Neuronal stem cell (in vitro differentiated cells): ENCODE measurements around the gene STAT2.

ENCODE experiments used
- DNase-seq: peaks from one replicate; pipeline ENCODE4 v3.0.0-alpha.2; 2013; ENCODE audit warnings: low spot score
- H2AFZ ChIP-seq: one replicate; pipeline ENCODE4 v1.6.1; 2013; ENCODE audit warnings: mild to moderate bottlenecking, low read length, inconsistent platforms
- H2AK5ac ChIP-seq: 2 replicates; pipeline ENCODE4 v1.6.1; 2013; ENCODE audit warnings: low read depth, mild to moderate bottlenecking, inconsistent platforms, low read length, moderate library complexity, mixed read lengths
- H2BK120ac ChIP-seq: 2 replicates; pipeline ENCODE4 v1.6.1; 2013; ENCODE audit warnings: low read depth, mild to moderate bottlenecking, inconsistent platforms, low read length, moderate library complexity, mixed read lengths
- H2BK12ac ChIP-seq: one replicate; pipeline ENCODE4 v1.6.1; 2013; ENCODE audit warnings: low read length, inconsistent platforms
- H2BK15ac ChIP-seq: 2 replicates; pipeline ENCODE4 v1.6.1; 2013; ENCODE audit warnings: mild to moderate bottlenecking, low read length, inconsistent platforms, mixed read lengths
- H2BK5ac ChIP-seq: one replicate; pipeline ENCODE4 v1.6.1; 2013; ENCODE audit warnings: inconsistent platforms, mild to moderate bottlenecking, low read length, moderate library complexity
- H3K14ac ChIP-seq: one replicate; pipeline ENCODE4 v1.6.1; 2013; ENCODE audit warnings: low read length, inconsistent platforms
- H3K18ac ChIP-seq: 2 replicates; pipeline ENCODE4 v1.6.1; 2013; ENCODE audit warnings: low read length, inconsistent platforms
- H3K23ac ChIP-seq: 2 replicates; pipeline ENCODE4 v1.6.1; 2013; ENCODE audit warnings: low read depth, mild to moderate bottlenecking, mixed read lengths, low read length, inconsistent platforms; ENCODE audit not compliant: poor library complexity
- H3K27ac ChIP-seq: replicated peaks from 3 replicates; pipeline ENCODE4 v1.5.1; 2013; ENCODE audit warnings: low read length, inconsistent platforms
- H3K27me3 ChIP-seq, 3 experiments: 2 replicates each; pipeline ENCODE4 v1.6.1; 2013; ENCODE audit warnings: low read length in 3 of 3, mild to moderate bottlenecking in 2 of 3, inconsistent platforms in 1 of 3, low read depth in 1 of 3, mixed read lengths in 1 of 3, moderate library complexity in 1 of 3; ENCODE audit not compliant: control insufficient read depth in 3 of 3, insufficient read depth in 3 of 3
- H3K36me3 ChIP-seq, 2 donors: replicated peaks in 1 of 2; 2 replicates each; pipeline ENCODE4 v1.6.1; 2013; ENCODE audit warnings: low read length in 2 of 2; ENCODE audit not compliant: control insufficient read depth in 2 of 2, insufficient read depth in 2 of 2
- H3K4ac ChIP-seq: 2 replicates; pipeline ENCODE4 v1.6.1; 2013; ENCODE audit warnings: inconsistent platforms, mild to moderate bottlenecking, low read length, moderate library complexity
- H3K4me1 ChIP-seq, 2 donors: 1 replicate in 1 of 2; 2 replicates in 1 of 2; pipeline ENCODE4 v1.6.1; 2013; ENCODE audit warnings: low read length in 2 of 2, low read depth in 1 of 2; ENCODE audit not compliant: control insufficient read depth in 2 of 2, insufficient read depth in 1 of 2
- H3K4me2 ChIP-seq: one replicate; pipeline ENCODE4 v1.6.1; 2013; ENCODE audit warnings: mild to moderate bottlenecking, low read length, inconsistent platforms; ENCODE audit not compliant: insufficient read depth, poor library complexity, severe bottlenecking
- H3K4me3 ChIP-seq, 2 donors: 2 replicates each; pipeline ENCODE4 v1.5.1; 2013; ENCODE audit warnings: low read length in 2 of 2, mild to moderate bottlenecking in 2 of 2, inconsistent platforms in 1 of 2, moderate library complexity in 1 of 2
- H3K79me1 ChIP-seq: one replicate; pipeline ENCODE4 v1.6.1; 2013; ENCODE audit warnings: low read depth, mild to moderate bottlenecking, inconsistent platforms, low read length, moderate library complexity
- H3K9ac ChIP-seq: one replicate; pipeline ENCODE4 v1.6.1; 2013; ENCODE audit warnings: mild to moderate bottlenecking, low read depth, low read length, inconsistent platforms; ENCODE audit not compliant: poor library complexity
- H3K9me3 ChIP-seq, 2 donors: replicated peaks in 1 of 2; 2 replicates each; pipeline versions ENCODE3 to v1.6.1; 2013; ENCODE audit warnings: low read length in 2 of 2, mild to moderate bottlenecking in 2 of 2, inconsistent platforms in 1 of 2, low read depth in 1 of 2, mixed read lengths in 1 of 2, moderate library complexity in 1 of 2; ENCODE audit not compliant: control insufficient read depth in 2 of 2, insufficient read depth in 1 of 2
- H4K8ac ChIP-seq: one replicate; pipeline ENCODE4 v1.6.1; 2013; ENCODE audit warnings: low read depth, mild to moderate bottlenecking, inconsistent platforms, low read length, moderate library complexity
- H4K91ac ChIP-seq: one replicate; pipeline ENCODE4 v1.6.1; 2013; ENCODE audit warnings: low read length, low read depth, mild to moderate bottlenecking, inconsistent platforms; ENCODE audit not compliant: poor library complexity
- whole genome bisulfite sequencing, 2 donors: extraction: QIAGEN DNeasy Blood & Tissue Kit; methylation state at CpG; one replicate each; pipeline ENCODE4 v1.1.7; 2013; ENCODE audit warnings: missing lambda C conversion rate in 2 of 2, mixed read lengths in 1 of 2; ENCODE audit not compliant: insufficient read length in 2 of 2, insufficient replicate concordance in 1 of 2; ENCODE audit errors: extremely low coverage in 2 of 2; 5-methylcytosine and 5-hydroxymethylcytosine counted together

STAT2 gene

DNA sequence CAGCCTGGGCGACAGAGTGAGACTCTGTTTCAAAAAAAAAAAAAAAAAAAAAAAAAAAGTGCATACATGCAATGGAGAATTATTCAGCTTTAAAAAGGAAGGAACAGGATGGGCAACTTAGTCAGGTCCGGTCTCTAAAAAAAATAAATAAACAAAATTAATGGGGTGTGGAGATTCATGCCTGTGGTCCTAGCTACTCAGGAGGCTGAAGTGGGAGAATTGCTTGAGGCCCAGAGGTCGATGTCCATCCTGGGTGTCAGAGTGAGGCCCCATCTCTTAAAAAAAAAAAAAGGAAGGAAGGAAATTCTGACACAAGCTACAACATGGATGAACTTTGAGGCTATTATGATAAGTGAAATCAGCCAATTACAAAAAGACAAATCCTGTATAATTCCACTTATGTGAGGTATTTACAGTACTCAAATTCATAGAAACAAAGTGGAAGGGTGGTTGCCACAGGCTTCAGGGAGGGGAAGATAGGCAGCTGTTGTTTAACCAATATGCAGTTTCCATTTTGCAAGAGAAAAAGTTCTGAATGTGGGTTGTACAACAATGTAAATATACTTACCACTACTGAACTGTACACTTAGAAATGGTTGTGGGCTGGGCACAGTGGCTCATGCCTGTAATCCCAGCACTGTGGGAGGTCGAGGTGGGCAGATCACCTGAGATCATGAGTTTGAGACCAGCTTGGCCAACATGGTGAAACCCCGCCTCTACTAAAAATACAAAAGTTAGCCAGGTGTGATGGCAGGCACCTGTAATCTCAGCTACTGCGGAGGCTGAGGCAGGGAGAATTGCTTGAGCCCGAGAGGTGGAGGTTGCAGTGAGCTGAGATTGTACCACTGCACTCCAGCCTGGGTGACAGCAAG is 15.1 kb upstream of the STAT2 start:
- H3K23ac ChIP-seq: no peak overlapping the region
- no peak for DNase-seq
- H2BK5ac ChIP-seq: no peak overlapping the region
- no peak overlapping the region for H3K14ac ChIP-seq
- no peak overlapping the region for H4K91ac ChIP-seq
- H3K27me3 ChIP-seq: peaks cover 0 to 4% (median 0%) of the 10 kb centered on the region in 3 experiments
- no peaks in the 10 kb centered on the region for H3K79me1 ChIP-seq
- no CpG with 5 or more reads among the region's 7 CpGs for WGBS, 2 donors
- peaks cover 0 to 9% of the 10 kb centered on the region in 2 donors for H3K4me1 ChIP-seq
- H3K18ac ChIP-seq: no peak overlapping the region
- peaks cover 0 to 5% of the 10 kb centered on the region in 2 donors for H3K9me3 ChIP-seq
- no peak overlapping the region for H2BK12ac ChIP-seq
- H3K4ac ChIP-seq: no peak overlapping the region
- H3K9ac ChIP-seq: no peak overlapping the region
- H4K8ac ChIP-seq: no peak overlapping the region
- no peak overlapping the region for H2BK120ac ChIP-seq
- H2AK5ac ChIP-seq: no peak overlapping the region
- no peak overlapping the region for H3K4me3 ChIP-seq
- no peak overlapping the region for H2BK15ac ChIP-seq
- no peak overlapping the region for H3K4me2 ChIP-seq
- no peak overlapping the region for H3K27ac ChIP-seq
- H3K36me3 ChIP-seq: no peaks in the 10 kb centered on the region
- H2AFZ ChIP-seq: no peak overlapping the region

- no peak overlapping the region for H3K4me3 ChIP-seq
- peaks cover 0 to 4% (median 0%) of the 10 kb centered on the region in 3 experiments for H3K27me3 ChIP-seq
- H2AFZ ChIP-seq: no peak overlapping the region
- no peak overlapping the region for H2BK120ac ChIP-seq
- no peak overlapping the region for H3K4ac ChIP-seq
- H3K9ac ChIP-seq: no peak overlapping the region
- no peak for DNase-seq
- H3K9me3 ChIP-seq: peaks cover 0 to 5% of the 10 kb centered on the region in 2 donors
- no peak overlapping the region for H3K27ac ChIP-seq
- peaks cover 0 to 9% of the 10 kb centered on the region in 2 donors for H3K4me1 ChIP-seq
- H3K79me1 ChIP-seq: no peaks in the 10 kb centered on the region
- H4K8ac ChIP-seq: no peak overlapping the region
- H2BK12ac ChIP-seq: no peak overlapping the region
- no peak overlapping the region for H2BK5ac ChIP-seq
- no peak overlapping the region for H2AK5ac ChIP-seq
- no peak overlapping the region for H3K23ac ChIP-seq
- no peak overlapping the region for H4K91ac ChIP-seq
- H3K36me3 ChIP-seq: no peaks in the 10 kb centered on the region
- H2BK15ac ChIP-seq: no peak overlapping the region
- H3K18ac ChIP-seq: no peak overlapping the region
- H3K4me2 ChIP-seq: no peak overlapping the region
- WGBS, 2 donors: no CpG with 5 or more reads among the region's 1 CpG
- H3K14ac ChIP-seq: no peak overlapping the region
Measured at GRCh38 chr12:56373515-56373914, 13.6 kb upstream of the STAT2 start.

- Histone ChIP-seq H3K4ac (no peak overlapping the region), H3K14ac (no peak overlapping the region), H2BK120ac (no peak overlapping the region), H3K4me1 (no peaks in the 10 kb centered on the region), H3K9ac (no peak overlapping the region), H2AK5ac (no peak overlapping the region), H4K8ac (no peak overlapping the region), H2BK15ac (no peak overlapping the region), H3K9me3 (no peaks in the 10 kb centered on the region), H3K4me2 (no peak overlapping the region), H3K36me3 (no peaks in the 10 kb centered on the region), H2BK5ac (no peak overlapping the region), H3K27me3 (no peaks in the 10 kb centered on the region), H2AFZ (no peak overlapping the region), H2BK12ac (no peak overlapping the region), H3K4me3 (no peak overlapping the region), H3K27ac (no peak overlapping the region), H4K91ac (no peak overlapping the region), H3K18ac (no peak overlapping the region), H3K23ac (no peak overlapping the region), H3K79me1 (no peaks in the 10 kb centered on the region)
- no peak for DNase-seq
- no CpG with 5 or more reads among the region's 3 CpGs for WGBS, 2 donors
Measured at GRCh38 chr12:56366948-56367347, 7.0 kb upstream of the STAT2 start.

- H4K91ac ChIP-seq: no peak within 1 kb of the TSS
- no peak within 1 kb of the TSS for H2AFZ ChIP-seq
- H3K18ac ChIP-seq: no peak within 1 kb of the TSS
- H2BK120ac ChIP-seq: no peak within 1 kb of the TSS
- peaks cover 2 to 7% of the 10 kb centered on the region in 2 donors for H3K4me1 ChIP-seq
- no peak within 1 kb of the TSS for H2BK12ac ChIP-seq
- no peak within 1 kb of the TSS for H3K9ac ChIP-seq
- WGBS, 2 donors: no CpG with 5 or more reads among the region's 10 CpGs
- no peak within 1 kb of the TSS for H3K4ac ChIP-seq
- peak within 1 kb of the TSS in 1 of 2 donors; percentile 32 for H3K4me3 ChIP-seq
- H2BK15ac ChIP-seq: no peak within 1 kb of the TSS
- no peak within 1 kb of the TSS for H3K23ac ChIP-seq
- no peak within 1 kb of the TSS for H3K14ac ChIP-seq
- peaks cover 0 to 4% (median 0%) of the 10 kb centered on the region in 3 experiments for H3K27me3 ChIP-seq
- no peak within 1 kb of the TSS for H2BK5ac ChIP-seq
- H4K8ac ChIP-seq: no peak within 1 kb of the TSS
- H3K9me3 ChIP-seq: no peaks in the 10 kb centered on the region
- no peak within 1 kb of the TSS for H2AK5ac ChIP-seq
- no peak for DNase-seq
- H3K4me2 ChIP-seq: no peak within 1 kb of the TSS
- H3K79me1 ChIP-seq: no peaks in the 10 kb centered on the region
- H3K27ac ChIP-seq: no peak within 1 kb of the TSS
- no peaks in the 10 kb centered on the region for H3K36me3 ChIP-seq
Measured at GRCh38 chr12:56362130-56363059, 2.5 kb upstream of the STAT2 start, which contains the start of gene APOF. Gene APOF, minus strand, starts transcription at chr12:56362857. Its CDS starts 112 bp downstream, at chr12:56362745.
